CD14-positive monocyte (primary cell): ENCODE results near the gene R3HDM4. TPM values are rescaled to one million over a fixed set of nuclear protein-coding genes. Genes with fewer than 3 reads are reported as not detected.
A peak's percentile ranks its signal among the peaks of the same experiment; 100 is the strongest.
"Not testable (repeated sequence)": the region's sequence is repeated elsewhere in the genome, so short reads cannot be mapped to it uniquely, and the experiment has no call there.

Experiments used
- DNase-seq, 3 donors: peaks; one replicate each; pipeline ENCODE4 v3.0.0-alpha.2; 2011 to 2022
- H2AFZ ChIP-seq: 2 replicates; pipeline ENCODE4 v1.6.0; 2012; ENCODE audit warnings: mild to moderate bottlenecking, low read depth, low read length, inconsistent platforms; ENCODE audit not compliant: insufficient read depth, poor library complexity, severe bottlenecking
- H3K27ac ChIP-seq, 2 donors: 1 replicate in 1 of 2; 2 replicates in 1 of 2; pipeline ENCODE4 v1.5.1; 2012 to 2013; ENCODE audit warnings: low read length in 2 of 2, control low read depth in 1 of 2, inconsistent platforms in 1 of 2, low read depth in 1 of 2, mild to moderate bottlenecking in 1 of 2
- H3K27me3 ChIP-seq, 2 donors: one replicate each; pipeline versions ENCODE4 v1.6.0 to v1.6.1; 2011 to 2013; ENCODE audit warnings: low read length in 2 of 2; ENCODE audit not compliant: control insufficient read depth in 2 of 2, insufficient read depth in 2 of 2
- H3K36me3 ChIP-seq, 2 donors: replicated peaks in 1 of 2; 1 replicate in 1 of 2; 2 replicates in 1 of 2; pipeline versions ENCODE4 v1.5.1 to v1.6.1; 2012 to 2013; ENCODE audit warnings: low read length in 2 of 2, control low read depth in 1 of 2, inconsistent platforms in 1 of 2, mild to moderate bottlenecking in 1 of 2; ENCODE audit not compliant: insufficient read depth in 2 of 2, control insufficient read depth in 1 of 2
- H3K4me1 ChIP-seq, 2 donors: 1 replicate in 1 of 2; 2 replicates in 1 of 2; pipeline versions ENCODE4 v1.5.1 to v1.6.1; 2012 to 2013; ENCODE audit warnings: low read length in 2 of 2, control low read depth in 1 of 2, inconsistent platforms in 1 of 2, mild to moderate bottlenecking in 1 of 2, moderate library complexity in 1 of 2; ENCODE audit not compliant: insufficient read depth in 2 of 2, control insufficient read depth in 1 of 2
- H3K4me2 ChIP-seq: replicated peaks from 2 replicates; pipeline ENCODE3; 2012; ENCODE audit warnings: low read length, moderate library complexity, mild to moderate bottlenecking; ENCODE audit not compliant: poor library complexity, severe bottlenecking; ENCODE audit errors: extremely low read depth
- H3K4me3 ChIP-seq, 3 experiments: fragments of 200-600 bp in 1 of 3; sonication (generic) in 1 of 3; replicated peaks in 1 of 3; 1 replicate in 2 of 3; 2 replicates in 1 of 3; pipeline ENCODE4 v1.5.1; 2011 to 2013; ENCODE audit warnings: low read length in 3 of 3, mild to moderate bottlenecking in 3 of 3, control low read depth in 2 of 3, low read depth in 2 of 3, inconsistent platforms in 1 of 3, moderate library complexity in 1 of 3
- H3K79me2 ChIP-seq: 2 replicates; pipeline ENCODE4 v1.6.0; 2012; ENCODE audit warnings: mild to moderate bottlenecking, control low read depth, inconsistent platforms, low read length, moderate library complexity; ENCODE audit not compliant: insufficient read depth
- H3K9ac ChIP-seq: 2 replicates; pipeline ENCODE4 v1.6.0; 2017; ENCODE audit warnings: low read length, mild to moderate bottlenecking; ENCODE audit not compliant: insufficient read depth, poor library complexity, severe bottlenecking
- H3K9me3 ChIP-seq, 2 donors: replicated peaks in 1 of 2; 1 replicate in 1 of 2; 2 replicates in 1 of 2; pipeline versions ENCODE4 v1.5.1 to v1.6.1; 2012 to 2013; ENCODE audit warnings: low read length in 2 of 2, control low read depth in 1 of 2; ENCODE audit not compliant: control insufficient read depth in 1 of 2, insufficient read depth in 1 of 2
- H4K20me1 ChIP-seq: 2 replicates; pipeline ENCODE4 v1.6.0; 2012; ENCODE audit warnings: mild to moderate bottlenecking, low read length, control low read depth, moderate library complexity; ENCODE audit not compliant: insufficient read depth
- H3K27ac Mint-ChIP-seq, 7 donors: one replicate each; pipeline ENCODE4 v1.8.0; 2020; ENCODE audit warnings: mild to moderate bottlenecking in 7 of 7, mixed read lengths in 7 of 7, moderate library complexity in 6 of 7, inconsistent platforms in 2 of 7
- H3K27me3 Mint-ChIP-seq, 3 donors: one replicate each; pipeline ENCODE4 v1.8.0; 2021 to 2022; ENCODE audit warnings: low read depth in 3 of 3, mild to moderate bottlenecking in 3 of 3, mixed read lengths in 3 of 3, moderate library complexity in 3 of 3, inconsistent platforms in 1 of 3
- H3K36me3 Mint-ChIP-seq, 2 donors: one replicate each; pipeline ENCODE4 v1.8.0; 2020; ENCODE audit warnings: mixed read lengths in 2 of 2, inconsistent platforms in 1 of 2, mild to moderate bottlenecking in 1 of 2
- H3K4me1 Mint-ChIP-seq: one replicate; pipeline ENCODE4 v1.8.0; 2020; ENCODE audit warnings: mild to moderate bottlenecking, mixed read lengths
- H3K4me3 Mint-ChIP-seq, 2 donors: one replicate each; pipeline ENCODE4 v1.8.0; 2020; ENCODE audit warnings: mild to moderate bottlenecking in 2 of 2, mixed read lengths in 2 of 2, moderate library complexity in 1 of 2
- H3K9me3 Mint-ChIP-seq, 7 donors: one replicate each; pipeline ENCODE4 v1.8.0; 2020 to 2022; ENCODE audit warnings: mixed read lengths in 7 of 7, mild to moderate bottlenecking in 6 of 7, moderate library complexity in 6 of 7, inconsistent platforms in 2 of 7
- WGBS: methylation state at CpG from one replicate; pipeline ENCODE4 v1.1.5; 2013; ENCODE audit warnings: missing lambda C conversion rate; ENCODE audit not compliant: insufficient coverage; 5-methylcytosine and 5-hydroxymethylcytosine counted together
- intact Hi-C, 2 donors: fragments of 100-400 bp; cut with micrococcal nuclease; formaldehyde crosslinking; loops; one replicate each; pipeline versions ENCODE4 v1.15.0 to v1.15.1; 2023
- polyA plus RNA-seq, 3 donors: library from polyadenylated mRNA; depleted of rRNA in 1 of 3; unstranded in 2 of 3; stranded (reverse) in 1 of 3; fragments of 300-500 nt in 2 of 3; fragments of >200 nt in 1 of 3; fragmentation: Illumina TruSeq in 2 of 3; gene quantifications; 1 replicate in 2 of 3; 2 replicates in 1 of 3; pipeline ENCODE4 v1.2.3, GENCODE V29; 2012 to 2021
- TF ChIP-seq, protein P1 (sequence below): fragments of 200-600 bp; IDR thresholded peaks from one replicate; pipeline ENCODE4 v1.8.0; 2022; ENCODE audit warnings: antibody characterized with exemption, mild to moderate bottlenecking

R3HDM4 gene
- polyA plus RNA-seq, 3 donors = 70.8 to 99.9 (median 78.7) TPM

DNA sequence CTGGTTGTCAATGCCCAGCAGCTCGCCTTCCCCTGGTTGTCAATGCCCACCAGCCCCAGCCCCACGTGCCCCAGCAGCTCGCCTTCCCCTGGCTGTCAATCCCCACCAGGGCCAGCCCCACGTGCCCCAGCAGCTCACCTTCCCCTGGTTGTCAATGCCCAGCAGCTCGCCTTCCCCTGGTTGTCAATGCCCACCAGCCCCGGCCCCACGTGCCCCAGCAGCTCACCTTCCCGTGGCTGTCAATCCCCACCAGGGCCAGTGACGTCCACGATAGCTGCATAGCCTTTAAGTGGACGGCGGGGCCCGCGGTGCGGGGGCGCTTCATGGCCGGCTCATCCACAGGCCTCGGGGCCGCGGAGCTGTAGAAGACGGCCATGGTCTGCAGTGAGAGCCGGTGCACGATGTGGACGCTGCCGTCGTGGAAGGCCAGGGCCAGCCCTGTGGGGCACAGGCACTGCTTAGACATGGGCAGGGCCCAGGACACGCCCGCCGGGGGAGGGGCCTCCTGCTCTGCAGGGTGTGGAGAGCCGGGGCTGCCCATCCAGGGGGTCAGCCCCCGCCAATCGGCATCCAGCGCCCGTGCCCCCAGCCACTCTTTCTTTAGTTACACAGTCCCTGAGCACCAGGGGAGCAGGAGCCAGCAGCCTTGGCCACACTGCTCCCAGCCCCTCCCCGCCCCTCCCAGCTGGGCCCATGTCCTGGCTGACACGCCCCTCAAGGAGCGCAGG lies 33.1 kb downstream of the R3HDM4 start:
- no peak overlapping the region for H2AFZ ChIP-seq
- no peak overlapping the region for H3K4me3 ChIP-seq
- no peaks in the 10 kb centered on the region for H3K27me3 ChIP-seq
- no peak for DNase-seq
- H3K9ac ChIP-seq = no peak overlapping the region
- H3K79me2 ChIP-seq = no peaks in the 10 kb centered on the region
- peaks cover 0 to 3% (median 0%) of the 10 kb centered on the region in 7 donors for H3K9me3 Mint-ChIP-seq
- no peak overlapping the region for H3K27ac Mint-ChIP-seq
- no peak overlapping the region for H3K4me2 ChIP-seq
- H3K27ac ChIP-seq = no peak overlapping the region
- no peak overlapping the region for H3K4me3 Mint-ChIP-seq
- TF ChIP-seq, protein P1, sequence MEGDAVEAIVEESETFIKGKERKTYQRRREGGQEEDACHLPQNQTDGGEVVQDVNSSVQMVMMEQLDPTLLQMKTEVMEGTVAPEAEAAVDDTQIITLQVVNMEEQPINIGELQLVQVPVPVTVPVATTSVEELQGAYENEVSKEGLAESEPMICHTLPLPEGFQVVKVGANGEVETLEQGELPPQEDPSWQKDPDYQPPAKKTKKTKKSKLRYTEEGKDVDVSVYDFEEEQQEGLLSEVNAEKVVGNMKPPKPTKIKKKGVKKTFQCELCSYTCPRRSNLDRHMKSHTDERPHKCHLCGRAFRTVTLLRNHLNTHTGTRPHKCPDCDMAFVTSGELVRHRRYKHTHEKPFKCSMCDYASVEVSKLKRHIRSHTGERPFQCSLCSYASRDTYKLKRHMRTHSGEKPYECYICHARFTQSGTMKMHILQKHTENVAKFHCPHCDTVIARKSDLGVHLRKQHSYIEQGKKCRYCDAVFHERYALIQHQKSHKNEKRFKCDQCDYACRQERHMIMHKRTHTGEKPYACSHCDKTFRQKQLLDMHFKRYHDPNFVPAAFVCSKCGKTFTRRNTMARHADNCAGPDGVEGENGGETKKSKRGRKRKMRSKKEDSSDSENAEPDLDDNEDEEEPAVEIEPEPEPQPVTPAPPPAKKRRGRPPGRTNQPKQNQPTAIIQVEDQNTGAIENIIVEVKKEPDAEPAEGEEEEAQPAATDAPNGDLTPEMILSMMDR = no peak
- H3K27me3 Mint-ChIP-seq = no peaks in the 10 kb centered on the region
- H3K36me3 Mint-ChIP-seq = peaks cover 55 to 88% of the 10 kb centered on the region in 2 donors
- H3K9me3 ChIP-seq = no peaks in the 10 kb centered on the region
- intact Hi-C loops = no loop called here
- 92% methylated on average over 37 of the region's 37 CpGs for WGBS
- H3K4me1 Mint-ChIP-seq = no peaks in the 10 kb centered on the region
- H4K20me1 ChIP-seq = peaks cover 4% of the 10 kb centered on the region
- H3K36me3 ChIP-seq = peaks cover 45 to 52% of the 10 kb centered on the region in 2 donors
- no peaks in the 10 kb centered on the region for H3K4me1 ChIP-seq

DNA sequence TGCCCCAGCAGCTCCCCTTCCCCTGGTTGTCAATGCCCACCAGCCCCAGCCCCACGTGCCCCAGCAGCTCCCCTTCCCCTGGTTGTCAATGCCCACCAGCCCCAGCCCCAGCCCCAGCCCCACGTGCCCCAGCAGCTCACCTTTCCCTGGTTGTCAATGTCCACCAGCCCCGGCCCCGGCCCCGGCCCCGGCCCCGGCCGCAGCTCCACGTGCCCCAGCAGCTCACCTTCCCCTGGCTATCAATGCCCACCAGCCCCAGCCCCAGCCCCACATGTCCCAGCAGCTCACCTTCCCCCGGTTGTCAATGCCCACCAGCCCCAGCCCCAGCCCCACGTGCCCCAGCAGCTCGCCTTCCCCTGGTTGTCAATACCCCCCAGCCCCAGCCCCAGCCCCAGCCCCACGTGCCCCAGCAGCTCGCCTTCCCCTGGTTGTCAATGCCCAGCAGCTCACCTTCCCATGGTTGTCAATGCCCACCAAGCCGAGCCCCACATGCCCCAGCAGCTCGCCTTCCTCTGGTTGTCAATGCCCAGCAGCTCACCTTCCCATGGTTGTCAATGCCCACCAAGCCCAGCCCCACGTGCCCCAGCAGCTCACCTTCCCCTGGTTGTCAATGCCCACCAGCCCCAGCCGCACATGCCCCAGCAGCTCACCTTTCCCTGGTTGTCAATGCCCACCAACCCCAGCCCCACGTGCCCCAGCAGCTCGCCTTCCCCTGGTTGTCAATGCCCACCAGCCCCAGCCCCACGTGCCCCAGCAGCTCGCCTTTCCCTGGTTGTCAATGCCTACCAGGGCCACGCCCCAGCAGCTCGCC lies 34.1 kb downstream of the R3HDM4 start:
- H3K9me3 ChIP-seq, H3K27me3 Mint-ChIP-seq, H3K4me2 ChIP-seq, H3K4me3 ChIP-seq, H3K4me1 ChIP-seq, H3K27me3 ChIP-seq, H3K4me3 Mint-ChIP-seq, intact Hi-C loops, H3K4me1 Mint-ChIP-seq, H3K9ac ChIP-seq, H2AFZ ChIP-seq, H3K79me2 ChIP-seq, H3K27ac ChIP-seq, H3K9me3 Mint-ChIP-seq, DNase-seq, H4K20me1 ChIP-seq: not testable (repeated sequence)
- H3K27ac Mint-ChIP-seq = peak overlapping the region in 1 of 7 donors; percentile 16
- 92% methylated on average over 15 of the region's 24 CpGs for WGBS
- peaks cover 49 to 89% of the 10 kb centered on the region in 2 donors for H3K36me3 Mint-ChIP-seq
- H3K36me3 ChIP-seq = peaks cover 39 to 48% of the 10 kb centered on the region in 2 donors

DNA sequence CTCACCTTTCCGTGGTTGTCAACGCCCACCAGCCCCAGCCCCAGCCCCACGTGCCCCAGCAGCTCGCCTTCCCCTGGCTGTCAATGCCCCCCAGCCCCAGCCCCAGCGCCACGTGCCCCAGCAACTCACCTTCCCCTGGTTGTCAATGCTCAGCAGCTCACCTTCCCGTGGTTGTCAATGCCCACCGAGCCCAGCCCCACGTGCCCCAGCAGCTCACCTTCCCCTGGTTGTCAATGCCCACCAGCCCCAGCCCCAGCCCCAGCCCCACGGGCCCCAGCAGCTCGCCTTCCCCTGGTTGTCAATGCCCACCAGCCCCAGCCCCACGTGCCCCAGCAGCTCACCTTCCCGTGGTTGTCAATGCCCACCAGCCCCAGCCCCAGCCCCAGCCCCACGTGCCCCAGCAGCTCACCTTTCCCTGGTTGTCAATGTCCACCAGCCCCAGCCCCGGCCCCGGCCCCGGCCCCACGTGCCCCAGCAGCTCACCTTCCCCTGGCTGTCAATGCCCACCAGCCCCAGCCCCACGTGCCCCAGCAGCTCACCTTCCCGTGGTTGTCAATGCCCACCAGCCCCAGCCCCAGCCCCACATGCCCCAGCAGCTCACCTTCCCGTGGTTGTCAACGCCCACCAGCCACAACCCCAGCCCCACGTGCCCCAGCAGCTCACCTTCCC lies 34.9 kb downstream of the R3HDM4 start:
- H3K4me3 ChIP-seq, H3K4me2 ChIP-seq, H3K27ac ChIP-seq, H3K27me3 ChIP-seq, intact Hi-C loops, H3K4me3 Mint-ChIP-seq, H3K79me2 ChIP-seq, DNase-seq, H3K27ac Mint-ChIP-seq, H3K9me3 Mint-ChIP-seq, H3K4me1 Mint-ChIP-seq, H2AFZ ChIP-seq, H4K20me1 ChIP-seq, H3K9ac ChIP-seq, H3K4me1 ChIP-seq, H3K9me3 ChIP-seq, H3K27me3 Mint-ChIP-seq: not testable (repeated sequence)
- H3K36me3 ChIP-seq = peaks cover 35 to 40% of the 10 kb centered on the region in 2 donors
- WGBS = 87% methylated on average over 9 of the region's 23 CpGs
- H3K36me3 Mint-ChIP-seq = peaks cover 44 to 81% of the 10 kb centered on the region in 2 donors
